Activated CD8-positive, alpha-beta T cell treated with anti-CD3 and anti-CD28 coated beads for 36 hours (primary cell): ENCODE data around the gene NPHS1. TPM values are rescaled to one million over a fixed set of nuclear protein-coding genes. Genes with fewer than 3 reads are reported as not detected.

ENCODE experiments used
- ATAC-seq: fragments of 200-7000 bp; cut with Tn5 transposase; one replicate; pipeline ENCODE4 v1.10.0; 2021; ENCODE audit warnings: mild to moderate bottlenecking, moderate library complexity
- CTCF ChIA-PET: fragments of 350-600 bp; sonication (Branson Sonifier 250); formaldehyde crosslinking; loops from one replicate; lab custom pipeline; 2021; ENCODE audit warnings: antibody characterized with exemption; lab: Charles Lee
- POLR2A ChIA-PET: fragments of 350-600 bp; sonication (Branson Sonifier 250); formaldehyde crosslinking; loops from one replicate; lab custom pipeline; 2021; ENCODE audit warnings: antibody characterized with exemption; lab: Charles Lee
- DNase-seq: peaks from one replicate; pipeline ENCODE4 v3.0.0-alpha.2; 2020
- H3K27ac Mint-ChIP-seq: one replicate; pipeline ENCODE4 v1.8.0; 2021; ENCODE audit warnings: mild to moderate bottlenecking, mixed read lengths
- H3K27me3 Mint-ChIP-seq: one replicate; pipeline ENCODE4 v1.8.0; 2021; ENCODE audit warnings: mixed read lengths
- H3K36me3 Mint-ChIP-seq: one replicate; pipeline ENCODE4 v1.8.0; 2021; ENCODE audit warnings: low read depth, mixed read lengths
- H3K4me1 Mint-ChIP-seq: one replicate; pipeline ENCODE4 v1.8.0; 2021; ENCODE audit warnings: low read depth, mixed read lengths
- H3K4me3 Mint-ChIP-seq: one replicate; pipeline ENCODE4 v1.8.0; 2021; ENCODE audit warnings: mild to moderate bottlenecking, moderate library complexity, mixed read lengths
- H3K9me3 Mint-ChIP-seq: one replicate; pipeline ENCODE4 v1.8.0; 2021; ENCODE audit warnings: mixed read lengths
- intact Hi-C: fragments of 100-400 bp; cut with micrococcal nuclease; formaldehyde crosslinking; loops from one replicate; pipeline ENCODE4 v1.10.0; 2022
- total RNA-seq, 2 experiments: library from RNA; stranded (reverse); gene quantifications; one replicate each; pipeline ENCODE4 v1.2.3, GENCODE V29; 2021
- TF ChIP-seq, protein P1 (sequence below): fragments of 200-600 bp; IDR thresholded peaks from one replicate; pipeline ENCODE4 v1.8.0; 2022; ENCODE audit warnings: antibody characterized with exemption, mild to moderate bottlenecking

The NPHS1 gene
- total RNA-seq, 2 experiments from 2014 or later = not detected

- H3K27ac Mint-ChIP-seq = no peak overlapping the region
- peaks cover 4% of the 10 kb centered on the region for H3K4me1 Mint-ChIP-seq
- ATAC-seq (no peak), DNase-seq (no peak)
- no peaks in the 10 kb centered on the region for H3K9me3 Mint-ChIP-seq
- H3K27me3 Mint-ChIP-seq = peaks cover 25% of the 10 kb centered on the region
- intact Hi-C loops = no loop called here
- no peak overlapping the region for H3K4me3 Mint-ChIP-seq
- CTCF ChIA-PET = no interaction called here
- TF ChIP-seq, protein P1, sequence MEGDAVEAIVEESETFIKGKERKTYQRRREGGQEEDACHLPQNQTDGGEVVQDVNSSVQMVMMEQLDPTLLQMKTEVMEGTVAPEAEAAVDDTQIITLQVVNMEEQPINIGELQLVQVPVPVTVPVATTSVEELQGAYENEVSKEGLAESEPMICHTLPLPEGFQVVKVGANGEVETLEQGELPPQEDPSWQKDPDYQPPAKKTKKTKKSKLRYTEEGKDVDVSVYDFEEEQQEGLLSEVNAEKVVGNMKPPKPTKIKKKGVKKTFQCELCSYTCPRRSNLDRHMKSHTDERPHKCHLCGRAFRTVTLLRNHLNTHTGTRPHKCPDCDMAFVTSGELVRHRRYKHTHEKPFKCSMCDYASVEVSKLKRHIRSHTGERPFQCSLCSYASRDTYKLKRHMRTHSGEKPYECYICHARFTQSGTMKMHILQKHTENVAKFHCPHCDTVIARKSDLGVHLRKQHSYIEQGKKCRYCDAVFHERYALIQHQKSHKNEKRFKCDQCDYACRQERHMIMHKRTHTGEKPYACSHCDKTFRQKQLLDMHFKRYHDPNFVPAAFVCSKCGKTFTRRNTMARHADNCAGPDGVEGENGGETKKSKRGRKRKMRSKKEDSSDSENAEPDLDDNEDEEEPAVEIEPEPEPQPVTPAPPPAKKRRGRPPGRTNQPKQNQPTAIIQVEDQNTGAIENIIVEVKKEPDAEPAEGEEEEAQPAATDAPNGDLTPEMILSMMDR = no peak
- no peaks in the 10 kb centered on the region for H3K36me3 Mint-ChIP-seq
- POLR2A ChIA-PET = no interaction called here
Measured at GRCh38 chr19:35793381-35794165, 58.7 kb downstream of the NPHS1 start.

GRCh38 chr19:35792888-35793287 is 59.4 kb downstream of the NPHS1 start:
- Mint-ChIP-seq H3K27me3 (peaks cover 21% of the 10 kb centered on the region), H3K4me3 (no peak overlapping the region), H3K9me3 (no peaks in the 10 kb centered on the region), H3K4me1 (peaks cover 4% of the 10 kb centered on the region), H3K36me3 (no peaks in the 10 kb centered on the region), H3K27ac (no peak overlapping the region)
- ATAC-seq (no peak), DNase-seq (no peak)
- CTCF ChIA-PET = no interaction called here
- TF ChIP-seq, protein P1 = no peak
- intact Hi-C loops = no loop called here
- POLR2A ChIA-PET = no interaction called here

GRCh38 chr19:35792312-35792711 is 60.0 kb downstream of the NPHS1 start:
- no peaks in the 10 kb centered on the region for H3K9me3 Mint-ChIP-seq
- no peak for DNase-seq
- TF ChIP-seq, protein P1 = no peak
- CTCF ChIA-PET = no interaction called here
- peaks cover 4% of the 10 kb centered on the region for H3K4me1 Mint-ChIP-seq
- no peak overlapping the region for H3K4me3 Mint-ChIP-seq
- no peak for ATAC-seq
- H3K27me3 Mint-ChIP-seq = peaks cover 17% of the 10 kb centered on the region
- intact Hi-C loops = no loop called here
- H3K27ac Mint-ChIP-seq = no peak overlapping the region
- no peaks in the 10 kb centered on the region for H3K36me3 Mint-ChIP-seq
- POLR2A ChIA-PET = no interaction called here

- ATAC-seq = no peak
- no peak overlapping the region for H3K4me3 Mint-ChIP-seq
- H3K36me3 Mint-ChIP-seq = no peaks in the 10 kb centered on the region
- ChIA-PET POLR2A (interaction anchor here (1.2 kb wide), 1 partner anchor 15 kb away, joined by 4 read pairs; no protein-coding TSS in a partner anchor), CTCF (no interaction called here)
- H3K4me1 Mint-ChIP-seq = no peaks in the 10 kb centered on the region
- DNase-seq = no peak
- intact Hi-C loops = no loop called here
- H3K9me3 Mint-ChIP-seq = no peaks in the 10 kb centered on the region
- TF ChIP-seq, protein P1 = no peak
- peaks cover 13% of the 10 kb centered on the region for H3K27me3 Mint-ChIP-seq
- no peak overlapping the region for H3K27ac Mint-ChIP-seq
Measured at GRCh38 chr19:35791814-35792279, 60.5 kb downstream of the NPHS1 start.
